G401.6 (cell line): ENCODE results near the gene PCDHGA1.
"Not testable (repeated sequence)": the region's sequence is repeated elsewhere in the genome, so short reads cannot be mapped to it uniquely, and the experiment has no call there.

Experiments
- FAIRE-seq: peaks from 2 replicates; lab custom pipeline; 2012; peaks lifted over from hg19 to GRCh38; lab: Jason Lieb, UNC

PCDHGA1 gene

DNA sequence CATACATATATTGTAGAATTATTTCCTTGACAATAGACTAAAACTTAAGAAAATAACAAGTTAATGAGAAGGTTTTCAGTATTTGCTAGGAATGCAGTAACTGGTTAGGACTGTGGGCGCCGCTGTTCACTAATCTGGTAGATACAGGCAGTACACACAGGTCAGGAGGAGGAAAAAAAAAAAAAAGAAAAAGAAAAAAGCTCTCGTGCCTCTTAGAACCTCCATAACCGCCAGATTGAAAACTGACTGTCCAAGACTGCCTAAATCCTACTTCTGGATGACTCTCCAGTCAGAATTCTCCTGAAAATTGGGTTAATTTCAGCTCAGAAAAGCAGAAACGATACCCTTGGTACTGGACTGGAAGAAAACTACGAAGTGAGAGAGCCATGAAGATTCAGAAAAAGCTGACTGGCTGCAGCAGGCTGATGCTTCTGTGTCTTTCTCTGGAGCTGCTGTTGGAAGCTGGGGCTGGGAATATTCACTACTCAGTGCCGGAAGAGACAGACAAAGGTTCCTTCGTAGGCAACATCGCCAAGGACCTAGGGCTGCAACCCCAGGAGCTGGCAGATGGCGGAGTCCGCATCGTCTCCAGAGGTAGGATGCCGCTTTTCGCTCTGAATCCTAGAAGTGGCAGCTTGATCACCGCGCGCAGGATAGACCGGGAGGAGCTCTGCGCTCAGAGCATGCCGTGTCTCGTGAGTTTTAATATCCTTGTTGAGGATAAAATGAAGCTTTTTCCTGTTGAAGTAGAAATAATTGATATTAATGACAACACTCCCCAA lies at the start of gene PCDHGA1:
PCDHGA1 (plus strand) TSS at position 216 of the 782 bp plus-strand sequence.
- FAIRE-seq = no peak

GRCh38 chr5:141298376-141298775 lies 31.9 kb upstream of the PCDHGA1 start:
- no peak for FAIRE-seq

DNA sequence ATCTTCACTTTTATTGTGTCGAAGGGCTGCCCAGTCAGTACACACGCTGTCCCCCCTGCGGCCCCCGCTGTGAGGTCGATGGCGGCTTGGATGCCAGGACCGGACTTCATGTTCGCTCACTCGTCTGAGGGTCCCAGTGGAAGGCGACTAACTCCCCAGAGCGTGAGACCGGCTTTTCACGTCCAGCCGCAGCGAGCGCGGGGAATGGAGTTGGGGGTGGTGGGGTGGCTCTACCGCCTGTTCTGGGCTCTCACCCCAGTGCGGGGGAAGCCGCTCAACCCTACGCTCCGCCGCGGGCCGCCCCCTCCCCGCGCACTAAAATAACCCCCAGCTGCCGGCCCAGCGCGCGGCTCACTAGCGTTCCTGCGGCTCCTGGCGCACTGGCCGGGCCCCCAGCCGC lies 26.6 kb upstream of the PCDHGA1 start, which contains the start of gene SLC25A2:
SLC25A2 (minus strand) TSS at position 294 of the 400 bp plus-strand sequence; CDS start at position 110, 184 bp downstream.
- FAIRE-seq = no peak

- FAIRE-seq = no peak
These were observed 23.7 kb upstream of the PCDHGA1 start for GRCh38 chr5:141306630-141307029.

DNA sequence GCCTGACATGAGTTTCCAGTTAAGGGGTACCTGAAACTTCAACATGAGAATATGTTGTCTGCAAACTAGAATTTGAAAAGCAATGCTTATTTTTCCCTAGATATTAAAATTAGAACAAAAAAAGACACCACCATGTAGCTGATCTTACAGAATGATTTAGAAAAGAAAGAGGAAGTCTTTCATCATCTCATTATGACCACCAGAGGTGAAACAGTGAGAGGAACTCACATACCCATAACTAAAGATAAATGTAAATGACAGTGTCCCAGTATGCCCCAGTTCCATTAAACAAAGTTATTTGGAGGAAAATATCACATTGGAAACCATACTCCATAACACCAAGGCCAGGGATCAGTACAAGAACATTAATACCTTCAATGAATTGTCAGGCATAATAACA lies 16.6 kb upstream of the PCDHGA1 start:
- FAIRE-seq = no peak

DNA sequence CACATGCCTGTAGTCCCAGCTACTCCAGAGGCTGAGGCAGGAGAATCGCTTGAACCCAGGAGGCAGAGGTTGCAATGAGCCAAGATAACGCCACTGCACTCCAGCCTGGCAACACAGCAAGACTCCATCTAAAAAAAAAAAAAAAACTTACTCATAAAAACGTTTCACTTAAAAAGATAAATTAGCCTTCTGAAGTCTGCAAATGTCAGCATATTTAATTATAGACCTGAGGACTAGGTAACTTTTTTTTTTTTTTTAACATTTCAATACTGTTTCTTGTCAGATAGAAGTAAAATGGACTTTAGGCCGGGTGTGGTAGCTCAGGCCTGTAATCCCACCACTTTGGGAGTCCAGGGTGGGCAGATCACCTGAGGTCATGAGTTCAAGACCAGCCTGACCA lies 13.4 kb upstream of the PCDHGA1 start:
- not testable (repeated sequence) for FAIRE-seq

- FAIRE-seq = no peak
These were observed 11.1 kb upstream of the PCDHGA1 start for GRCh38 chr5:141319202-141319601.

- FAIRE-seq = no peak
These were observed 10.6 kb upstream of the PCDHGA1 start for GRCh38 chr5:141319699-141320098.

GRCh38 chr5:141320225-141321169 lies 9.8 kb upstream of the PCDHGA1 start, which contains the start of gene TAF7:
TAF7 (minus strand) TSS chr5:141320784; CDS start chr5:141320044, 740 bp downstream.
- FAIRE-seq = peak; percentile 83

- no peak for FAIRE-seq
These were observed 8.1 kb upstream of the PCDHGA1 start for GRCh38 chr5:141322261-141322660.

DNA sequence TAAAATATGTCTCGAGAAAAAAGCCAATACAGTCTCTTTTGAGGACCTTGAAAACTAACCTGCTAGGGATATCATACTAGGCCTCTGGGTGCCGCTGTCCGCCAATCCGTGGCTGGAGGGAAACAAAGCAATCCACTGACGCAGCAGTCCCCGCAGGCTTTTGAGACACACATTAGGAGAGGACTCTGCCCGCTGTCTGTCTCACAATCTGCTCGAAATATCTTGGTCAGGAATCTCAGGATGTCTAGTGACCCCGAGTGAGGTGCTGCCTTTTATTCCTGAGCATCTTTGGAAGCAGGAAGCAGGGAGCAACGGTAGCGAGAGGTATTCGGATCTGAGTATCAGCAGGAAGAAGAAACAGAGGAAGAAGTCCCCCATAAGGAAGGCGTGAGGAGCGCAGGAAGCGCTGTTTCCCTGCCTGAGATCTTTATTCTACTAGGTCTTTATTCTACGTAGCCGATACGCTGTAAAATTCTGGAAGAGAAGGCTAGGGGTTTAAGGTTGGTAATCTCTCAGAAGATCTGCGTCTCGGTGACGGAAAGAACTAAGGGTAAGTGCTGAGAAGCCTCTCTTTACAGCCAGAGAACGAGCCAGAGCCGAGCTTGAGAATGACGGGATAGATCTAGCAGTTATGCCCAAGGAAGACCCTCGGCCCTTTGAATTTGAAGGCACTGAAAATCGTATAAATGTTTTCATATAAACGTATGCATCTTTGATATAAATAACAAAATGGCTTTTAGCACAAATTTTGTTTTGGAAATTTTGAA lies 4.0 kb upstream of the PCDHGA1 start:
- no peak for FAIRE-seq

DNA sequence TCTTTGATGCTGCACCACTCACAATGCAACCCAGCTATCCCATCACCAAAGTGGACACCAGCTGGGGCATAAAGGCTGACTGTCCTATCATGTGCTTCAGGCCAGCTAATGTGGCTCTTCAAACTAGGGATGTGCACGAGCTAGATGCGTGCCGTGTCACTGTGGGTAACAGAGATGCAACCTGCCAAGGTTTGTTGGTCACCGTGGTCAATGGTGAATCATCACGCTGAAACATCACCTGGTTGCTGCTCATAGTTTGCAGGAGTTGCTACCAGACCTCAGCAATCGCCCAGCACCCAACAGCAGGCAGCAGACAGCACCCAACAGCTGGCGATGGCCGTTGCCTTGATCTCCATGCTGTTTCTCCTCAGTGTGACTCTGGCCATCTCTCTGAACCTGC lies 2.1 kb upstream of the PCDHGA1 start:
- no peak for FAIRE-seq

DNA sequence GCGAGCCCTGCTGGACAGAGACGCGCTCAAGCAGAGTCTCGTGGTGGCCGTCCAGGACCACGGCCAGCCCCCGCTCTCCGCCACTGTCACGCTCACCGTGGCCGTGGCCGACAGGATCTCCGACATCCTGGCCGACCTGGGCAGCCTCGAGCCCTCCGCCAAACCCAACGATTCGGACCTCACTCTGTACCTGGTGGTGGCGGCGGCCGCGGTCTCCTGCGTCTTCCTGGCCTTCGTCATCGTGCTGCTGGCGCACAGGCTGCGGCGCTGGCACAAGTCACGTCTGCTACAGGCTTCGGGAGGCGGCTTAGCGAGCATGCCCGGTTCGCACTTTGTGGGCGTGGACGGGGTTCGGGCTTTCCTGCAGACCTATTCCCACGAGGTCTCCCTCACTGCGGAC lies 2.3 kb downstream of the PCDHGA1 start:
- FAIRE-seq = not testable (repeated sequence)

- no peak for FAIRE-seq
These were observed 8.4 kb downstream of the PCDHGA1 start, which contains the start of gene PCDHGA2 for GRCh38 chr5:141338538-141339306. PCDHGA2 (plus strand) TSS chr5:141338760.

DNA sequence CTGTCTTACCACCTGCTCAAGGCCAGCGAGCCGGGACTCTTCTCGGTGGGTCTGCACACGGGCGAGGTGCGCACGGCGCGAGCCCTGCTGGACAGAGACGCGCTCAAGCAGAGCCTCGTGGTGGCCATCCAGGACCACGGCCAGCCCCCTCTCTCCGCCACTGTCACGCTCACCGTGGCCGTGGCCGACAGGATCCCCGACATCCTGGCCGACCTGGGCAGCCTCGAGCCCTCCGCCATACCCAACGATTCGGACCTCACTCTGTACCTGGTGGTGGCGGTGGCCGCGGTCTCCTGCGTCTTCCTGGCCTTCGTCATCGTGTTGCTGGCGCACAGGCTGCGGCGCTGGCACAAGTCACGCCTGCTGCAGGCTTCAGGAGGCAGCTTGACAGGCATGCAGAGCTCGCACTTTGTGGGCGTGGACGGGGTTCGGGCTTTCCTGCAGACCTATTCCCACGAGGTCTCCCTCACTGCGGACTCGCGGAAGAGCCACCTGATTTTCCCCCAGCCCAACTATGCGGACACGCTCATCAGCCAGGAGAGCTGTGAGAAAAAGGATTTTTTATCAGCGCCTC lies 10.6 kb downstream of the PCDHGA1 start:
- not testable (repeated sequence) for FAIRE-seq

DNA sequence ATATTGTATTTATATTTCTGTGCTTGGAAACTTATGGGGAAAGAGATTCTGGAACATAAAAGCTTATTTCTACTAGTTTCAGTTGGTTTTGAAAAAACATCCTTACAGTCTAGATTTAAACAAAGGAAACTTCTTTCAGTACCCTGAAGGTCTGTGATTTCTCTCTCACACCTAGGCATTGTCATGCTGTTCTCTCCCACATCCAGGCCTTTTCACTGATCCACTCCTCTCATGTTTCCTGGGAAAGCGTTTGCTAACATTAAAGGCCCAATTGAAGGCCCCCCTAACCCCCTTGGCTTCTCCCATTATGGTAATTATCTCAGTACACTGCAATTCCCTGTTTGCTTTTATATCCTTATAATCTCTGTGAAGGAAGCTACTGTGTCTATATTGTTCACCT lies 12.5 kb downstream of the PCDHGA1 start:
- no peak for FAIRE-seq

DNA sequence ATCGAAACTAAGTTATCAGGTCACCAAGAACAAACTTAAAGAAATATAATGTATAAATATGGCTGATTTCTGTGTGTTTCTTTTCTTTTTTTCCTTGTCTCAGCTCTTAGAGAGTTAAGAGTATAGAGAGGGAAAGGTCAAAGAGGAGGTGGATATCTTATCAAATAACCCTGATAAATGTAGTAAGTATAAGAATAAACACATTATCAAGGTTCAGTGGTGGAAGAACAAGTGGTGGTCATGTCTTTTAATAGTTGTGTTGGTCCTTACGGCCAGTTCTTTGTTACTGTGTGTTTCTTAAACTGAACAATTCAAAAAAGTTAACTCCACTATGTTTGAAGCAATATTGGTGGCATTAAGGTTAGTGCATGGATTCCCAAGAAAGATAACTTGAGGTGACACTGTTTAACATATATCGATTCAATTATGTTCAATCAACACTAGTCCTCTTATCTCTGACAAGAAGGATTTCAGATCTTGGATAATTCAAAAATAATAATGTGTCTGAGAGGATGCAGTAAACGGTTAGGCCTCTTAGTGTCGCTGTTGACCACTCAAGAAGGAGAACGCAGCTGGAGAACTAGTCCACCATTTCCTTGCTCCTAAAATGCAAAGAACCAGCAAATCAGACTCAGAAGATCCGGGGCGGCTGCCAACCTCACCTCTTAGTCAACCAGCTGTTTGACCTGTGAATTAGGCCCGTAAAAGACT lies 13.1 kb downstream of the PCDHGA1 start, which contains the start of gene PCDHGA3:
PCDHGA3 (plus strand) TSS at position 588 of the 711 bp plus-strand sequence. CDS start 205 bp downstream, outside the sequence.
- FAIRE-seq = no peak

- FAIRE-seq = no peak
These were observed 13.7 kb downstream of the PCDHGA1 start for GRCh38 chr5:141343953-141344463.

DNA sequence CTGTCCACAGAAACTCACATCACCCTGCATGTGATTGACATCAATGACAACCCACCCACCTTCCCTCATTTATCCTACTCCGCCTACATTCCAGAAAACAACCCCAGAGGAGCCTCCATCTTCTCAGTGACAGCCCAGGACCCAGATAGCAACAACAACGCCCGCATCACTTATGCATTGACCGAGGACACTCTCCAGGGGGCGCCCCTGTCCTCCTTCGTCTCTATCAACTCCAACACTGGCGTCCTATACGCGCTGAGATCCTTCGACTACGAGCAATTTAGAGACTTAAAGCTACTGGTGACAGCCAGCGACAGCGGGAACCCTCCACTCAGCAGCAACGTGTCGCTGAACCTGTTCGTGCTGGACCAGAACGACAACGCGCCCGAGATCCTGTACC lies 15.0 kb downstream of the PCDHGA1 start:
- no peak for FAIRE-seq

- FAIRE-seq = not testable (repeated sequence)
These were observed 15.7 kb downstream of the PCDHGA1 start for GRCh38 chr5:141346017-141346416.
